ENCODE data around the gene TMEM201. TPM values are rescaled to one million over a fixed set of nuclear protein-coding genes. Genes with fewer than 3 reads are reported as not detected.

The TMEM201 gene
- total RNA-seq, 1 donor from 2014 or later: 26.0 TPM

DNA sequence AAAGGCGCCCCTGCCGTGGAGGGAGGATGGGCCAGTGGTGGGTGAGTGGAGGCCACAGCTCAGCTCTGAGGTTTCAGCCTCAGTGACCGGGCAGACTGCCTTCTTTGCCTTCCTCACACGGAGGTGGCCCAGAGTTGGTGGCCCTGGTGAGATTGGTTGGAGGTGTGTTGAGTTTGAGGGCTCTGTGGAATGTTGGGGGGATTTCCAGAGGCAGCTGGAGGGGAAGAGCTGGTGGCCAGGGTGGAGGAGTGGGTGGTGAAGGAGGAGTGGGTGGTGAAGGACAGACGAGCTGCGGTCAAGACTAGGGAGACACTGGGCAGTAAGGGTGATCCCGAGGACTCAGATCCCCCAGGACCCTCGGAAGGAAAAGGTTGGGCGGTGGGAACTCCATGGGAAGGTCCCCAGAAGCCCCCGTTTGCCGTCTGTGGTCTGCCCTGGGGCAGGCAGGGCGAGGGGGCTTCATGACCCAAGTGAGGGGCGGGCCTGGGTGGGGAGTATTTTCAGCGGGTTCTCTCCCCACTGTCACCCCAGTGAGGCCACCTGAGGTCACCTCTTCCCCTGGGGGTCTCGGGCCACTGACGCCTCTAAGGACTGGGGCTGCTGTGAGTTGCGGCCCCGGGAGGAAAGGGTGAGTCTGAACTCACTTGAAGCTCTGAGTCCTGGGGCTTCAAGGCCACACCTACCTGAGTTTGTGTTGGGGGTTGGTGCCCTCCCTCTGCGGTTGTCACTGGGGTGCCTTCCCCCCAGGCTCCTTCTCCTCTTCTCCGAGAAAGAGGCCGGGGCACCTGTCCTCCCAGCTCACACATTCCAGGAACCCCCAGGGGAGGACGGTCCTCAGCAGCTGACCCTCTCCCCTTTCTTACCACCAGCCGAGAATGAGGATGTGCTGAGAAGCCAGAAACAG lies 40.1 kb downstream of the TMEM201 start:
- Mint-ChIP-seq H3K4me1 (ENCODE audit: unreplicated experiment) (no peaks in the 10 kb centered on the region), H3K27me3 (peaks cover 18% of the 10 kb centered on the region), H3K36me3 (no peaks in the 10 kb centered on the region), H3K27ac (no peak overlapping the region), H3K4me3 (no peak overlapping the region), H3K9me3 (no peaks in the 10 kb centered on the region)
- no peak for DNase-seq (ENCODE audit: extremely low spot score, unreplicated experiment)
- TF ChIP-seq, protein P1, sequence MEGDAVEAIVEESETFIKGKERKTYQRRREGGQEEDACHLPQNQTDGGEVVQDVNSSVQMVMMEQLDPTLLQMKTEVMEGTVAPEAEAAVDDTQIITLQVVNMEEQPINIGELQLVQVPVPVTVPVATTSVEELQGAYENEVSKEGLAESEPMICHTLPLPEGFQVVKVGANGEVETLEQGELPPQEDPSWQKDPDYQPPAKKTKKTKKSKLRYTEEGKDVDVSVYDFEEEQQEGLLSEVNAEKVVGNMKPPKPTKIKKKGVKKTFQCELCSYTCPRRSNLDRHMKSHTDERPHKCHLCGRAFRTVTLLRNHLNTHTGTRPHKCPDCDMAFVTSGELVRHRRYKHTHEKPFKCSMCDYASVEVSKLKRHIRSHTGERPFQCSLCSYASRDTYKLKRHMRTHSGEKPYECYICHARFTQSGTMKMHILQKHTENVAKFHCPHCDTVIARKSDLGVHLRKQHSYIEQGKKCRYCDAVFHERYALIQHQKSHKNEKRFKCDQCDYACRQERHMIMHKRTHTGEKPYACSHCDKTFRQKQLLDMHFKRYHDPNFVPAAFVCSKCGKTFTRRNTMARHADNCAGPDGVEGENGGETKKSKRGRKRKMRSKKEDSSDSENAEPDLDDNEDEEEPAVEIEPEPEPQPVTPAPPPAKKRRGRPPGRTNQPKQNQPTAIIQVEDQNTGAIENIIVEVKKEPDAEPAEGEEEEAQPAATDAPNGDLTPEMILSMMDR (conservative IDR thresholded peaks at IDR 0.05): no peak

DNA sequence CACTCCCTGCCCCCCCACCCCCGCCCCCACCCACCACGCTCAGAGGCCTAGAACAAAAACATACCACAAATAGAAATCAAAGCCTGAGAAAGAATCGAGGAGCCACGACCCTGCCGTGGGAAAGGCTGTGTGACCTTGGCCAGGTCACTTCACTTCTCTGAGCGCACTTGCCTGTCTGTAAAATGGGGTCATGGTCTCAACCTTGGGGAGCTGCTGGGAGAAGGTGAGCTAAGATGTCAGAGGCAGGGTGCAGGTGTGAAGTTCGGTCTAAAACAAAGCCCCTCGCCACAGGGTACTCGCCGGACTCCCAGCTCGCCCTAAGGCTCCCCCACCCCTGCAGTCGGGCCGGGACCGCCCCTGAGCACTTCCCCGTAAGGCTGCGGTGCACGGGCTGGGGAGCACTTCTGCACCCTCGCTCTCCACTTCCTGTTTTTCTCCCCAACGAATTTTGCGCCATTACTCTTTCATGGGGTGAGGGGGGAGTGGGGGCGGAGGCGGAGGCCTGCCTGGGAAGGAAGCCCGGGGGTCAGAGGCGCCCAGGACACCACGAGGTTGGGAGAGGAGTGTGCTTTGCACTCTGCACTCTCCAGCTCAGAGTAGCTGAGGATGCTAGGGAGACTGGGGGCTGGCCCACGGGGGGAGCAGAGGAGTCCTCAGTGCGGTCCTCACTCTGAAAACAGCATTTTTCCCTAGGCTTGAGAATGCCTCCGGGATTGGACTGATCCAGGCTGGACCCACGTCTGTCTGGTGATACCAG lies 40.9 kb downstream of the TMEM201 start:
- Mint-ChIP-seq H3K9me3 (no peaks in the 10 kb centered on the region), H3K27ac (no peak overlapping the region), H3K27me3 (peaks cover 14% of the 10 kb centered on the region), H3K36me3 (no peaks in the 10 kb centered on the region), H3K4me1 (ENCODE audit: unreplicated experiment) (no peaks in the 10 kb centered on the region), H3K4me3 (no peak overlapping the region)
- peak; percentile 60 for DNase-seq (ENCODE audit: extremely low spot score, unreplicated experiment)
- TF ChIP-seq, protein P1 (conservative IDR thresholded peaks at IDR 0.05): no peak

DNA sequence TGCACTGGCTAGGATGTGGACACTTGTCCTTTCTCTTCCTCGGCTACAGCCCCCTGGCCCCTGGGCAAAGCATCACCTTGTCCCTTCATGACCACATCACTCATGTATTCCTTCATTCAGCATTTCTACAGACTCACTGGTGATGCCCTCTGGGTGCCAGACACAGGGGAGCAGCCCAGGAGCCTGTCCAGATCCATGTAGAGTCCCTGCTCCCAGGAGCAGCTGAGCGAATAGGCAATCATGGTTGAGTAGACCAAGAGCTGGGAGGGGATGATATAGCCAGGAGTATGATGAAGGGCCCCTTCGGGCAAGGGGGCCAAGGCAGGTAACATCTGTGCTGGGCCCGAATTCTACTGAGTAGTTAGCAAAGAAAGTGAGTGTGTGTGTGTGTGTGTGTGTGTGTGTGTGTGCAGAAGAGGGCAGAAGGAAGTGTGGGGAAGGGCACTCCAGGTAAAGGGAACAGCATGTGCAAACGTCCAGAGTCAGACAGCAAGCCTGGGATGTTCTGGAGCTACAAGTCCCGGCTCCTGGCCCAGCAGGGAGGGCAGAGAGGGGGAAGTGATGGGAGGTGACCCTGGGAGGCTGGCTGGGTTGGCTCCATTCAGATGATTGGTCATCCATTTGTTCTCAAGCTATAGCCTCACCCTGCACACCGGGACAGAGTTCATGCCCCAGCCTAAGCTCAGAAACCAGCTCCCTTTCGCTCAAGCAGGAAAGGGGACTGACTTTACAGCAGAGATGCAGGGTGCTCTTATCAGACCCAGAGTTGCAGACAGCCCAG lies 41.8 kb downstream of the TMEM201 start:
- Mint-ChIP-seq H3K27me3 (peaks cover 14% of the 10 kb centered on the region), H3K27ac (no peak overlapping the region), H3K4me1 (ENCODE audit: unreplicated experiment) (no peaks in the 10 kb centered on the region), H3K4me3 (no peak overlapping the region), H3K9me3 (no peaks in the 10 kb centered on the region), H3K36me3 (no peaks in the 10 kb centered on the region)
- TF ChIP-seq, protein P1 (conservative IDR thresholded peaks at IDR 0.05): no peak
- DNase-seq (ENCODE audit: extremely low spot score, unreplicated experiment): no peak

DNA sequence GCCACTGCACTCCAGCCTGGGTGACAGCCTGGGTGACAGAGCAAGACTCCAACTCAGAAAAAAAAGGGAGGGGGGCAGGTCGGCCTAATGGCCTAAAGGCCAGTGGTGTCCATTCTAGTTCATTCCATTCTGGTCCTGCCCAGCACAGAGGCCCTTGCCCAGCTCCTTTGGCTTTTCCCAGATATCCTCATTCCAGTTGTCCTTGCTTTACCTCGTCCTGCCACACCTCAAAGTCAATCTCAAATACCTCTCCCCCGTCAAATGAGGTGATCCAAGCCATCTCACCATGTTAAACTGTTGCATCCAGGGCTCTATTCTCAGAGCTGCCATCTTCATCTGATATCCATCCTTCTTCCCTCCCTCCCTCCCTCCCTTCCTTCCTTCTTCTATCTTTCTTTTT lies 42.9 kb downstream of the TMEM201 start:
- H3K36me3 Mint-ChIP-seq: no peaks in the 10 kb centered on the region
- no peak overlapping the region for H3K27ac Mint-ChIP-seq
- TF ChIP-seq, protein P1 (conservative IDR thresholded peaks at IDR 0.05): no peak
- H3K4me1 Mint-ChIP-seq (ENCODE audit: unreplicated experiment): no peaks in the 10 kb centered on the region
- H3K4me3 Mint-ChIP-seq: no peak overlapping the region
- peaks cover 10% of the 10 kb centered on the region for H3K27me3 Mint-ChIP-seq
- DNase-seq (ENCODE audit: extremely low spot score, unreplicated experiment): no peak
- no peaks in the 10 kb centered on the region for H3K9me3 Mint-ChIP-seq

DNA sequence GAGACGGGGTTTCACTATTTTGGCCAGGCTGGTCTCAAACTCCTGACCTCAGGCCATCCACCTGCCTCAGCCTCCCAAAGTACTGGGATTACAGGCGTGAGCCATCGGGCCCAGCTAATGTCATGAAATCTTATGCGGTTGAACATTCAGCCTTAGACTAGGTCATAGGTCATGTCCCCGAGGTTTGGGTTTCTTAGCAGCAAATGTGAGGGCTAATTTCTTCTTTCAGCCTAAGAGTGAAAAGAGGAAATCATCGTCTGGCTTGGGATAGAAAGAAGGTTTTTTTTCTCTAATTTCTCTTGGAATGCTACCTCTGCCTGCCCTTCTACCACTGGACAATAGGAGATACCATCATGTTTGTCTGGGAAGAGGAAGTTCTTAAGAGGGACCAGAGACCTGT lies 44.8 kb downstream of the TMEM201 start:
- peaks cover 4% of the 10 kb centered on the region for H3K27me3 Mint-ChIP-seq
- no peaks in the 10 kb centered on the region for H3K36me3 Mint-ChIP-seq
- no peak overlapping the region for H3K27ac Mint-ChIP-seq
- H3K4me3 Mint-ChIP-seq: no peak overlapping the region
- H3K9me3 Mint-ChIP-seq: no peaks in the 10 kb centered on the region
- TF ChIP-seq, protein P1 (conservative IDR thresholded peaks at IDR 0.05): no peak
- H3K4me1 Mint-ChIP-seq (ENCODE audit: unreplicated experiment): no peaks in the 10 kb centered on the region
- no peak for DNase-seq (ENCODE audit: extremely low spot score, unreplicated experiment)
